Measurements from ENCODE around the gene AKT3.

AKT3 gene

DNA sequence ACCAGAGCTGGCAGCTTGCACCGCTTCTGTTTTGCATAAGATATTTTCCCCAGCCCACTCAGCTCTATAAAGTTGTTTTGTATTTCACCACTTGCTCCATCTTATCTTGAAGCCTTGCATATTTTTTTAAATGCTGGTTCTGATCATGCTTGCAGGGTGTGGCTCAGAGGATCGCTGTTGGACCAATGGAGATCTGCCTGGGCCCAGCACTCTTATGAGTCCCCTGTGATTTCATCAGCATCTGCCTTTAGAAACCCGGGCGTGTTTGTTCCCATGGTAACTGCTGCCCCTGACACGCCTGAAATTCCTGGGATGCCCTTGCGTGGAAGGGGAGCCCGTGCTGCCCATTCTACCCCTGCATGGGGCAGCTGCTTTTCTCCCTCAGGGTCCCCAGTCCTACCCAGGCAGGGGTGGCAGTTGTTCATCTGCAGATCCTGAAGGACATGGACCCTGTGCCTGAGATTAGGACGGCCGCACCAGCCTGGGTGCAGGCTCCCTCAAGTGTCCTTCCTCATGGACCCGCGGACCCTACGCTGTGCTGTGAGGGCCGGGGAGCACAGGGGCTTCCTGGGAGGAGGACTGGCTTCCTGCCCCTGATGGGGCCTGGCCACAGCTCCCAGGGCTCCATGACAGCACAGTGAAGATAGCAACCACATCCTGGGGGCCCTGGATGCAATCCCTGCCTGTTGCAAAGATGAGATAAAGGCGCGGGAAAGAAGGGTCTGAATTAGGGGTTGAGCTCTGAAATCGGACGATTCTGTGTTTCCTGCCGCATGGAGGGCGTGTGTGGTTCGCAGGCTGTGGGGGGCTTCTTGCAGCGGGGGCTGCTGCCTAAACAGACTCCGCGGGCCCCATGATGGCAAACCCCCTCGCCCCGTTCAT, 367.7 kb downstream of the AKT3 start:
- no peak for DNase-seq

DNA sequence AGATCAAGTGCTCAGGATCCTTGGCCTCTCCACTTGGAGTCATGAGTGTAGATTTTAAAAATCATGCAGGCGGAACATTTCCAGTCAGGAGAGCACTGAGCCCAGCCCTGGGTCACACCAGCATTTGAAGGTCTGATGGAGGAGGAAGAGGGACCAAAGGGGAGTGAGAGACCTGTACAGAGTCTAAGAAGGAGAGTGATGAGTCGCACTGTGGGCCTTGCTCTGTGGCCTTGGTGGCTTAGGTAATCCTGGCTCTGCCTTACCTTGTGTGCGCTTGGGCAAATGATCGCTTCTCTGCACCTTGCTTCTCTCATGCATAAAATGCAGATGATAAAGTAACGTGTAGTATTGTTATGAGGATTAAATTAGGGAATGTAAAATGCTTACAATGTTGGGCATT, 368.9 kb downstream of the AKT3 start:
- no peak for DNase-seq

GRCh38 chr1:243477731-243478290, 372.2 kb downstream of the AKT3 start:
- DNase-seq: peak; percentile 80

- no peak for DNase-seq
Observed at GRCh38 chr1:243475966-243476365, 374.1 kb downstream of the AKT3 start.

DNA sequence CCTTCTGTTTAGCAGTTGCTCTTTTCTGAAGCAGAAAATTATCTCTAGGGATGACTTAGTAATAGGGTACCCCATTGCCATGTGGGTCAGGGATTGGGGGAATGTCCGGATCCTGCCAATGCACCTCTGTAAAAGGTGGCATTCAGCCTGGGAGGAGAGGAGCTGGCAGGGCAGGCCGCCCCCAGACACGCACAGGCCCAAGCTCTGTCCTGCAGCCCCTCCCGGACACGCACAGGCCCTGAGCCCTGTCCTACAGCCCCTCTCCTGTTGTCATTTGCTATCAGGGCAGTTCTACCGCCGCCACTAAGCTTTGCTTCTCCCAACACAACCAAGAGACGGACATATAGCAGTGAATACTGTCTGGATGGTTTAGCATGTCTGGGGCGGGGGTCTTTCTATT, 375.1 kb downstream of the AKT3 start:
- DNase-seq: no peak

- no peak for DNase-seq
Observed at GRCh38 chr1:243474136-243474881, 375.7 kb downstream of the AKT3 start.

DNA sequence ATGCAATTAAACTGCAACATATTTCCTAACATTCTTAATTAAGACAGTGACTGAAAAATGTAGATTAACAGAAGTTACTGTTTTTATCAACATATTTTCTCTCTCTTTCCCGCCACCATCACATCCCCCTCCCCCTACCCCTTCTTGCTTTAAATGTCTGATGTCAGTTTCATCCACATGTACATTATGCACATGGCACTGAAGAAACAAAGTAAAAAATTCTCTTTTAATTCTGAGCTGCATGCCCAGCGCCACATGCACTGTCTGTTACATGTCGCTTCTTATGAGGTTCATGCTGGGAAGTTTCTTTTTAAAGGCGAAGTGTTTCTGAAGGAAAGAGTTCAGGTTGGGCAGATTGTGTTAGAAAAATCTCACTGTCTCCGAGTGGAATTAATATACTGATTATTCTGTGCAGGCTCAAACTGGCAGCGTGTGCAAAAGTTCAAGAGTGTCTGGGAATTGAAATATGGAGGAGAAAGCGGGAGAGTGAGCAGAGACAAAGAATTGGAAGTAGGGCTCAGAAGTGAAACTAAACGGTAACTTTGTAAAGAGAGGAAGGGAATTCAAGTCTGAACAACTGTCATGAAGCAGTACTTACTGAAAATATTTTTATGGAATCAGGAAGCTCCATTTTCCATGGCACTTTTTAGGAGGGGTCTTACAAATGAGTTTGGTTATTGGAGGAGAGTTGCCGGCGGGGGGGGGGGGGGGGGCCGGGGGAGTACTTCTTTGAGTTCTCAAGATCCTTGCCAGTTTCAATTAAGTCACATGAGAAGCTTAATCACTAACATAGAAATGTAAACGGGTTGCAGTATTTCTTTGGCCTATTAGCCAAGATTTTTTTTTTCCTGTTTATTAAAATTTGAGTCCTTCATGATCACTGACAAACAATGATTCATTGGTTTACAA, 376.6 kb downstream of the AKT3 start:
- no peak for DNase-seq

GRCh38 chr1:243471754-243472745, 378.0 kb downstream of the AKT3 start:
- peak; percentile 15 for DNase-seq

- DNase-seq: peak; percentile 58
Observed at GRCh38 chr1:243471026-243471685, 378.9 kb downstream of the AKT3 start.

GRCh38 chr1:243470502-243470901, 379.5 kb downstream of the AKT3 start:
- no peak for DNase-seq

DNA sequence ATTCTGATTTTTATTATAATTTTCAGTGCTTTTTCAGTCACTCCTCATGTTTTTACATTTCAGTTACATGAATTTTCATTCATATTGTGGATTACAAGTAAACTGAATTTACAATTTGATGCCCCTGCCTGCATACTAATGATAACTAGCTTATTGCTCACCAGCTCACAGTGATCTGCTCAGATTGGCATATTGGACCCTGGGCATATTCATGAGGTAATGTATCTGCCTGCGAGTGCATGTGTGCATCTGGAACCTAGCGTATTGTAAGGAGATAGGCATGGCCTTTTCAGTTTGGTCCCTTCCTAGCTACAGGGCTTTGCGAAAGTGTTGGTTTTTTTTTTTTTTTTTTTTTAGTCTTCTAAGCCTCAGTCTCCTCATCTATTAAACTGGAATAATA, 380.5 kb downstream of the AKT3 start:
- DNase-seq: no peak

DNA sequence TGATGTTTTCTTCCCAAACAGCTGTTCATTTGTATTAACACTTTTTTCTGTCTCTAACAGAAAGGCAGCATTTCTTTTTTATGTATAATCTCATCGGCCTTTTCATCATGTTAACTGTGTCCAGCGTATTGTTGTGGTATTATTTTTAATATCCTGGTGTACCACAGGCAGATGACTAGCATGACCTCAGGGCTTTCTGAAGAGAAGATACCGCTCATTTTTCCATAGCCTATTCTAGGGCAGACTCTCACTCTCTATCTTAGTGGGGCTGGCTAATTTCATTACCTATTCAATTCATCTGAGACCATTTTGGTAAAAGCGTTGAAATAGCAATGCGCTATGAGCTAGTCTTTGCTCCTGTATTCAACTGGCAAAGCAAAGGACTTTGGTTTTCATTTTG, 384.3 kb downstream of the AKT3 start:
- DNase-seq: no peak

DNA sequence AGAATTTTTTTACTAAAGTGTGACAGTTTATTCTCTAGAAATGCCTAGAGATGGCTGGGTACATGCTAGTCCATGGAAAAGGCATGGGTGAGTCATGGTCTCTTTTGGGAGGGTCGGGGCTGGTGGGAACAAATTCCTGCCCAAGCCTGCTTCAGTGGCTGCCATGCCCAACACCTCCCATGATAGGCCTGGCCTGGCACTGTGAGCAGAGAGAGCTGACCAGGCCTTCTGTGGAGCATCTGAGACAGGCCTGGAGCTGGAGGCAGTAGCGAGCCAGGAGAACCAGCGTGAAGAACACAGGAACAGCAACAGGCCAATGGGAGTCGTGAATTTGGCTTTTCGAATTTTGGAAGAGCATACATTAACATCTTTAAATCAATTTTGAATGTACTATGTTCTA, 385.0 kb downstream of the AKT3 start:
- DNase-seq: no peak

DNA sequence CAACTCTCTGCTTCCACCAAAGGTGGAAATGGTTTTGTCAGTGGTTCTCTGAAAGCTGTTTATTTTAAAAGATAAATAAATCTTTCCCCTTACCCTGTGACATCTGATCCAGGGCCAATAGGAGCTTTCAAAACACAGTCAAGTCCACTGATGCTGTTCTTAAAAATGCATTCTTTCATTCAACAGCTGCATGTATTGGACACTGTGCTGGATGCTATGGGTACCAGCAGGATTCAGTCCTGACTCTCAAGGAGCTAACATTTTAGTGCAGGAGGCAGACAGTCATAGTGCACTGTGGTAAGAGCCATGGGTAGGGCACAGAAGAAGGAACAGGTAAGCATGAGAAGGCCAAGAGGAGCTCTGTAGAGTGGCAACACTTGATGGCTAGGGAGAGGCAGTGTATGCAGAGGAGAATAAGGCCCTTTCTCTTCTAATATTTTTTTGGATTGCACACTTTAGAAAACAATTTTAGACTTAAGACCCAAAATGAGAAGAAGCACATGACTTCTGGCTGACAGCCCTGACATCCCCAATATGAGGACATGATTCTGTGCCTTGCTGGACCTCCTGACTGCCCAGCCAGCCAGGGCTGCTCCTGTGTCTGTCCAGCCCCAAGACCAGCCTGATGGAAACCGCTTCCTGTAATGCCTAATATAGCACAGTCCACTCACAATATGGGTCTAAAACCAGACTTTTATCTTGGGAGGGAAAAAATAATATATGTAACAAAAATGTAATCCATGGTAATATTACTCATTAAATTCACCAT, 386.9 kb downstream of the AKT3 start:
- DNase-seq: no peak

DNA sequence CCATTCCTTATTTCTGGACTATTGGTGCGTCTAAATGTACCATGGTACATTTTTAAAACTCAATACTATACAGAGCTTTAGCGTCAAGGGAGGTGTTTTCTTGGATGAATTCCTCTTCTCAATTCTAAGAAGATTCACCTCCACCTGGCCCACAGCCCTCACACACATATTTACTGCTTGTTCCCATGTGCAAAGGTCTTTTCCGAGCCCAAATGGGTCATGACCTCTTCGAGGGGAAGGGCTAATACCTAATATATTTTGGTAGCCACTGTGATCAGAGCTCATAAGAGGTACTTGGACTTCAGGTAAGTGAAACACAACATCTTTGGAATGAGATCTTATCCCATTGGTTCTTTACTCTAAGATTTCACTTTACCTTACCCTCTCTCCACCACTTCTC, 388.3 kb downstream of the AKT3 start:
- no peak for DNase-seq

DNA sequence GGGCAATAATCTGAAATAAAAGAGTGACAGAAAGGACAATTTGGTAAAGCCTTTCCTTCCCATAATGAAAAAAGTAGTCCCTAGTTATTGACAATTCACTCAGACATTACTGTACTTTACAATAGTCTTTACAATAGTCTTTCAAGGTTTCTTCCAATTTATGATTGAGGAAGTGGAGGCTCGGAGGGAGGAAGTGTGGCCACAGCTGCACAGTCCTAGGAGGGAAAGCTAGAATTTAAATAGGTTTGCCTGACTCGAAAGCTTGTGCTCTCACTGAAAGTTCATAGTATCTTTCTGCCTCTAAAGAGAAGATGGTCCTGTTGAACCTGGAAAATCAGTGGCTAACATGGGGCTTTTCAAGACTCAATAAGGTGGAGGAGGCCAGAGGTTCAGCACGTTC, 391.0 kb downstream of the AKT3 start:
- peak; percentile 59 for DNase-seq

DNA sequence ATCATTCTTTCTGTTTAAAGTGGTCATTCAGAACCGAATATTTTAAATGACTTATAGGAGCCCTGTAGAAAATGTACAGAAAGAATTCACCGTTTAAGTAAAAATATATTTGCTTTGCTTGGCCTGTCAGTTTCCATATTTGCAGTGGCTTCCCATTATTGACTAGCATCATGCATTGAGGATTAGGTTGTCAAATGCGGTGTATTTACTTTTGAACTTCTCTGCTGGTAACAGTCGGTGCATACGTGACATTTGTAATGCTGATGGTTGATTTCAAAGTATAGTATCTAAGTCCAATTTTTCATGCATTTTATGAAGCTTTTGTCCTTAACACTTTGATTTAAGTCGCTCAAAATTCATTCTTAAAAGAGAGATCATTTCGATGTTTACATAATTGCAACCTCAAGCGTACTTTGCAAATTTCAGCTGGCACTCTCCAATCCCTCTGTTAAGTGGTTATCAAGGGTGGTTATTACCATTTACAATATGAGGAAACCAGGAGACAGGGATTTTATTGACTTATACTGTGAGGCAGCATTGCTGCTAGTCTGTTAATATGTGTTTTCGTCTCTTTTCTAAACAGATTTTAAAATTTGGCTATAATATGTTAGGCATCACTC, 392.6 kb downstream of the AKT3 start:
- DNase-seq: no peak

GRCh38 chr1:243455760-243456651, 394.0 kb downstream of the AKT3 start:
- no peak for DNase-seq
